ENCODE measurements around the gene NFATC2. TPM values are rescaled to one million over a fixed set of nuclear protein-coding genes. Genes with fewer than 3 reads are reported as not detected.

Gene NFATC2
- total RNA-seq, 1 experiment from 2014 or later = 5.0 TPM

- TF ChIP-seq ZBTB33 (IDR thresholded peaks at IDR 0.05; ENCODE audit: extremely low read depth, insufficient replicate concordance, low read length) (no peak), EZH2 (IDR thresholded peaks at IDR 0.05) (no peak)
Observed at GRCh38 chr20:51373713-51374455, 168.6 kb downstream of the NFATC2 start (continued).

- H3K4me2 ChIP-seq (ENCODE audit: low read length) = no peak overlapping the region
- H3K4me1 ChIP-seq (ENCODE audit: control insufficient read depth in 1 of 2, insufficient read depth in 2 of 2, low read length in 2 of 2) = peaks cover 0 to 6% of the 10 kb centered on the region in 2 experiments; a peak in 1 of 4 replicates
- H3K27ac ChIP-seq (ENCODE audit: low read depth, low read length) = no peak overlapping the region
- ATAC-seq (no peak), DNase-seq (ENCODE audit: low read depth, low spot score) (no peak)
- H4K20me1 ChIP-seq (ENCODE audit: insufficient read depth) = no peaks in the 10 kb centered on the region
- no peaks in the 10 kb centered on the region for H3K79me2 ChIP-seq (ENCODE audit: insufficient read depth, low read length)
- H3K9me3 ChIP-seq (ENCODE audit: control insufficient read depth in 1 of 2, insufficient read depth in 1 of 2, low read depth in 1 of 2, low read length in 2 of 2) = no peaks in the 10 kb centered on the region
- TF ChIP-seq YY1 (IDR thresholded peaks at IDR 0.05; ENCODE audit: extremely low read depth, insufficient replicate concordance, low read depth, low read length) = no peak
- no peak for TF ChIP-seq POLR2AphosphoS5 (IDR thresholded peaks at IDR 0.05; ENCODE audit: low read depth, low read length)
- no peak for TF ChIP-seq EGR1 (IDR thresholded peaks at IDR 0.05; ENCODE audit: low read depth)
- no peak for TF ChIP-seq RAD21 (IDR thresholded peaks at IDR 0.05; ENCODE audit: low read depth)
- no peak for TF ChIP-seq EZH2 (IDR thresholded peaks at IDR 0.05)
- TF ChIP-seq ZBTB33 (IDR thresholded peaks at IDR 0.05; ENCODE audit: extremely low read depth, insufficient replicate concordance, low read length) = no peak
- TF ChIP-seq SP1 (IDR thresholded peaks at IDR 0.05; ENCODE audit: low read depth) = no peak
- CTCF ChIA-PET = interaction anchor here (0.7 to 2.7 kb wide), 7 partner anchors 222 to 386 kb away, joined by 3 to 7 read pairs (median 5); no protein-coding TSS in a partner anchor
- intact Hi-C loops (cut with micrococcal nuclease) = loop anchor here (1.0 to 5.0 kb wide), 4 partner anchors 222 to 710 kb away; no protein-coding TSS in a partner anchor
- no peak overlapping the region for H3K9ac ChIP-seq (ENCODE audit: low read length)
- no TSS peak for BruUV-seq (replicated peaks)
- H3K27me3 ChIP-seq (ENCODE audit: insufficient read depth, low read length) = no peaks in the 10 kb centered on the region
- no peaks in the 10 kb centered on the region for H3K36me3 ChIP-seq (ENCODE audit: control insufficient read depth in 1 of 2, insufficient read depth in 2 of 2, low read length in 2 of 2)
- H3K4me3 ChIP-seq (replicated peaks in 1 of 2; ENCODE audit: low read depth in 1 of 2, low read length in 2 of 2) = no peak overlapping the region
- H2AFZ ChIP-seq (ENCODE audit: low read depth, low read length, poor library complexity, severe bottlenecking) = no peak overlapping the region
- POLR2A ChIA-PET = no interaction called here
- H3K9me2 ChIP-seq (ENCODE audit: insufficient read depth) = no peaks in the 10 kb centered on the region
- RAD21 ChIA-PET (ENCODE audit: low non-redundant PET in 1 of 2, low total read pairs in 2 of 2, uncharacterized antibody in 2 of 2, unreplicated experiment in 2 of 2) = interaction anchor here (0.9 to 2.0 kb wide), 2 partner anchors 251 kb away, joined by 3 to 4 read pairs; no protein-coding TSS in a partner anchor
Observed at GRCh38 chr20:51372966-51373365, 169.6 kb downstream of the NFATC2 start.

Measured in HCT116 (cell line).